NCI-H82 (cell line): ENCODE results near the gene DMAC1.

Source experiments
- DNase-seq: peaks from one replicate; lab custom pipeline; 2025; lab: John Stamatoyannopoulos, UW

Gene DMAC1, protein sequence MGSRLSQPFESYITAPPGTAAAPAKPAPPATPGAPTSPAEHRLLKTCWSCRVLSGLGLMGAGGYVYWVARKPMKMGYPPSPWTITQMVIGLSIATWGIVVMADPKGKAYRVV

DNA sequence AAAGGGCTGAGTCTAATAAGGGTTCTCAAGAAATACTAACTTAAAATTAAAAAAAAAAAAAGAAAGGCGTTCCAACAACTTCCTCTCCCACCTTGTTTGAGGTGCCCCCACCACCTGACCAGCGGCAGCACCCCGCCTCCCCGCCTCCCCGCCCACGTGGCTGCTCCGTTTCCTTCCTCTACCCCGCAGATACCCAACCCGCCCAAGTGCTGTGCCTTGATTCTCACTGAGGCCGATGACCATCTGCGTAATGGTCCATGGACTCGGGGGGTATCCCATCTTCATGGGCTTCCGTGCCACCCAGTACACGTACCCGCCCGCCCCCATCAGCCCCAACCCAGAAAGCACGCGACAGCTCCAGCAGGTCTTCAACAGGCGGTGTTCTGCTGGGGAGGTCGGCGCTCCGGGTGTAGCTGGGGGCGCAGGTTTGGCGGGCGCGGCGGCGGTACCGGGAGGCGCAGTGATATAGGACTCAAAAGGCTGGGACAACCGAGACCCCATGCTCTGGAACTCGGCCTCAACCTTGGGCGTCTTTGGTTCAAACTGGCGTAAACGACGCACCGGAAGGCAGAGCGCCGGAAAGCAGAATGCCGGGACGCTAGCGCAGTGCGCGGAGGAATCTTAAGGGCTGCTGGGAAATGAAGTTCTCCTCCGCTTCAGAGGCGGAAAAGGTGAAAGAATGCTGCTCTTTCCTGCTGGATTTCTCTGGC, at the start of gene DMAC1:
Gene DMAC1 (minus strand): TSS at position 545 of the 710 bp plus-strand sequence. CDS start 44 bp downstream, at position 501.
- peak; percentile 90 for DNase-seq

DNA sequence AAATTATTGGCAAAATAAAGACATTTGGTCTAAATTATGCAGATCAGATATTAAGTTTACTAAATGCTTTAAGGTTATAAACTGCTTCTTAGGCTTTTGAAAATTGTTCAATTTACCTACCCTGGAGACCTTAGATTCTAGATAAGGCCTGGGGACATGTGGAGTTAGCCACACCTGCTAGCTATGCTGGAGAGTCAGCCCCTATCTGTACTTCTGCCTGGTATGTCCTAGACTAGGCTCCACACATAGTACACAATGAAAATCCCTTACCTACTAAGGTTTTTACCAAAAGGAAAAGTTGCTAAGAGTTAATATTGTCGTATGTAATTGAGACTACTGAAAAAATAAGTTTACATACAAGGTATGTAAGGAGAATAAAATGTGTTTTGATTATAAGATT, 49.8 kb upstream of the DMAC1 start:
- peak; percentile 19 for DNase-seq

DNA sequence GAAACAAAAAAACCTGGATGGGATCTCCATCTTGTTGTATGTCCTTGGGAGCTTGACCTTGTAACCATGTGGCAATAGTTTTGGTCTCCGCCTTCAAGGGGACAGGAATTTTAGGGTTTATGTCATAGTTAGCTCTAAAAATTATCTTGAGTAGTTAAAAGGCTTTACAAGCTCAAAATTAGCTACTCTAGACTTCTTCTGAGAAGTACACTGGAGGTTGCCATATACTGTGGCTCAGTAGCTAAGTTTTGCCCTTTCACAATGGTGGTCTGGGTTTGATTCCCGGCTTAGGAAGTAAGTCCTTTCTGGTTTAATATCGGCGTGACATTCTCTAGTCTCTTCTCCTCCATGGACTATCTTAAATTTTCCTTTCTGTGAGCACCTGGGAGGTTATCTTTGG, 48.9 kb upstream of the DMAC1 start:
- no peak for DNase-seq

DNA sequence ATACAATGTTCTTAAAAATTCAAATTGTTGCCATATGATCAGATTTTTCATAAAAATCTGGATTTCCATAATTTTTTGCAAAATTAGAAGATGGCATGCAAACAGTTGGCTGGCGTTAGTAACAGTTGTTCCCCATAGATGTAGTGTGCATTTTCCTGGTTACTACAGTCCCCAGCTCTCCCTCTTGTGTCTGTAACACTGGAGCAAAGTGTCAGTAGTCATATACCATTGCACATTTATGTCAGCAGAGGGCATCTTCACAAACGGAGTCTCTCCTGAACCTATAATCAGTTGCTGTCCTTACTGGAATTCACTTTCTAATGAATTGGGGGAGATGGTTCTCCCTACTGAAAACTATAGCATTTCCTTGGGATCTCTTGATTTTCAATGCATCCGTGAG, 44.7 kb upstream of the DMAC1 start:
- DNase-seq = peak; percentile 57

DNA sequence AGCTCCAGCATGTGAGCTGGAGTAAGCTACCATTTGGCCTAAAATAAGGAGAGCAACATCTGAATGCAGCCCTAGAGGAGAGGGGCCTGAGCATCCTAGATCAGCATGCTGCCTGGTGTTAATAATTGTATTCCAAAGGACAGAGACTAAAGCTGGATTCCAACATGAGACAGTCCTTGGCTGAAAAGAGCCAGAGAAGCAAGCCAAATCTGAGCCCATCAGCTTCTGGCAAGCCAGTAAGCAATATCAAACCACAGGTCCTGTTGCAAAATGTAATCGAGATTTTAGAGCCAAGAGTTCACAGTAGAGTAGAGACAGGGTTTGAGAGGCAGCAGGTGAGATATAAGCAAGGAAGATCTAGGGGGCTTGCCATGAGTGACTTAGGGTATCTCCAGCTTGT, 42.3 kb upstream of the DMAC1 start:
- no peak for DNase-seq

DNA sequence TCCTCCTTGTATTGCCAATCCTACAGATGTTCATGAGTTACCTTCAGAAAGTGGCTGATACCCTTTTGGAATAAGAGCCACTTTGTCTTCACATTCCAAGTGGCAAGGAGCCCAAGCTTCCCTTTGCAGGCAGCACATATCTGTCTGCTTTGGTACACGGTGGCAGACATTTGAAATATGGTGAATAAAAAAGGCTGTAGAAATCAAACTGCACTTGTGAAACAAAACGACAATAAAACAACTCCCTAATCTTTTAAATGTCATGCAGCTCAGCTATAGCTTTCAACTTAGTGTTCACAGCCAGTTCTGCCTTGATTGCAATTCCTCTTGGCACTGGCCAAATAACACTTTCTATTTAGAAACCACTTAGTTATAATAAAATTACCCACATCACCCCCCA, 35.0 kb upstream of the DMAC1 start:
- no peak for DNase-seq

DNA sequence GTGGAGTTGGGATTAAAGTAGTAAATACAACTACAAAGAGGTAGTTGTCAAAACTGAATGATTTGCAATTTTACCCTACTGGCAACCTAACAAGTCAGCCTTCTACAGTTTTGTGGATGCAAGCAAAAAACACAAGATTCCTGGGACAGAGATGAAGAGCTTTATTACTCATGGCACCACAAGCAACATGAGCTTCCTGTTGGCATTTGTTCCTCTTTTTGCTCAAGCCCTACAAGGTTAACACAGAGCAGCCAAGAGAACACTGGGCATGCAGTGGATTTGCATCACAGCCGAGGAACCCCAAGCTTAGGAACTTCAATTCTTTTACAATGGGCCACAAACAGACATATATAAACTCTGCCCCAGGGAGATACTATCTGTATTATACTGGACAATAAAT, 28.8 kb upstream of the DMAC1 start:
- no peak for DNase-seq

DNA sequence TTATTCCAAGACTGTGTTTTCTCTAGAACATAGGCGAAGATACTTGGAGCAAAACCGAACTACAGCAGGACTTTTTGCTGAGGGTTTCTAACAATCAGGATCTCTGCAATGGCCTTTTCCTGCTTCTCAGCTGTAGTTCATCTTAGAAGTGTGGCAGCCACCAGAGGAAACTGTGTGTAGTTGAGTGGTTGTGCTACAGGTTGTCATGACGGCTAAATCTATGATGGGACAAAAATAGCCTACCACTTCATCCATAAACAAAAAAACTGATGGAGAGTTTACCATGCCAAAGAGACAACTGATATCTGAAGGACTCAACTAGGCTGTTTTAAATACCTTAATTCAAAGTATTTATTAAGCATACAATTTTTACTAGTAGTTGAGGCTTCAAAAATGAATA, 28.2 kb upstream of the DMAC1 start:
- DNase-seq = no peak

DNA sequence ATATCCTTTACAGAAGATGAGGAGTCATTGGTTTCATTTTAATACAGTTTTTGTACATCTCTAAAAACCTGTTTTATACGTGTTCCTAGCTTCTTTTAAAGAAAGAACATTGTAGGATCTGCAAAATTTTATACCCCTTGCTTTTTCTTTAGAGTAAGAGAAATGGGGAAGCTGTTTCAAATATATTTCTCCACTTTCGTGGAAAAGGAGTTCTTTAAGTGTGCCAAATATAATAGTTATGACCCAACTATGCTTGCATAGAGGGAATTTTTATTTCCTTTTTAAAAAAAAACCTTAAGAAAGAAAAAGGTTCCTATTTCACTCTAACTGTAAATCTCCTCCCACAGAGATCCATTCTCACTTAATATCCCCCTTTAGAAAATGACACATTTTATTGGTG, 27.5 kb upstream of the DMAC1 start:
- DNase-seq = no peak

DNA sequence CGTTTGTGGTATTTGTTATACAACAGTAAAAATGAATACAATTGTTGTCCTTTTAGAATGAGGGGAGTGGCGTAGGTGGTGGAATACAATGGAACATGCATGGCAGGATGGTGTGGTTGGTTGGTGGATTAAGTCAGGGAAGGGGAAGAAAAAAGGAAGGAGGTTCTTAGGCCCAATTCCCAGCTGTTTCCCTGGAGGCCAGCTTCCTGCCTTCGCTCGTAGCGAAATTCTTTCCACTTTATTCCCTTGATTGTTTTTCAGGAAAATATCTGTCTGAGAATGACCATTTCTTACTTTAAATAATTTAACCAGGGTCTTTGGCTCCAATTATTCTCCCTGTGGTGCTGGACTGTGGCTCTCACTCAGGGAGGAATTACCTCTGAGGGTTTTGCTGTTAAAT, 24.1 kb upstream of the DMAC1 start:
- DNase-seq = no peak

DNA sequence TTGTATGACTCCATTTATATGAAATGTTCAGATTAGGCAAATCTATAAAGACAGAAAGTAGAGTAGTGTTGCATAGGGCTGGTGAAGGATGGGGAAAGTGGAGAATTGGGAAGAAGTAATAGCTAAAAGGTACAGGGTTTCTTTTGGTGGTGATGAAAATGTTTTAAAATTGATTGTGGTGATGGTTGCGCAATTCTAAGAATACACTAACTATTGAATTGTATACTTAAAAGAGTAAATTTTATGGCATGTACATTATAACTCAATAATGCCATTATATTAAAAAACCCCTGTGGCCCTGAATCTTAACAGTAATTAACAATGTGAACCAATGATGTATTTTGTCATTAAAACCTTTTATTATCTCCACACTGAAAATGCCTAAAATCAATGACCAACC, 20.4 kb upstream of the DMAC1 start:
- DNase-seq = no peak

DNA sequence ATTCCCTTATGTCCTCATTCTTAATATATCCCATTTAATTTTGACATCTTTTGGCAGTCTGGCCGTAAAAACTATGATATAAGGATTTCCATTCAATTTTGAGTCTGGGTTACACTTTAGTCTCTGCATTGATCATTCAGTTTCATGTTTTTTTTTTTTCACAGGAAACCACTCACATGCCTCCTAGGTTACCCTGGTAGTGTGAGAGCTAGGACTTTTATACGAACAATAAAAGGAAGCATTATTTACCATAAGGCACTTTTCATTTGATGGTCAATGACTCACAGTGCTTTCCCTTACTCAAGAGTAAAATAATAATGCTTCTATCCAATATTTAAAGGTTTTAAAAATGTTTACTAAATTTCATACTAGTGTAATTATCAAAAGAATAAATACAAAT, 16.4 kb upstream of the DMAC1 start:
- DNase-seq = no peak

DNA sequence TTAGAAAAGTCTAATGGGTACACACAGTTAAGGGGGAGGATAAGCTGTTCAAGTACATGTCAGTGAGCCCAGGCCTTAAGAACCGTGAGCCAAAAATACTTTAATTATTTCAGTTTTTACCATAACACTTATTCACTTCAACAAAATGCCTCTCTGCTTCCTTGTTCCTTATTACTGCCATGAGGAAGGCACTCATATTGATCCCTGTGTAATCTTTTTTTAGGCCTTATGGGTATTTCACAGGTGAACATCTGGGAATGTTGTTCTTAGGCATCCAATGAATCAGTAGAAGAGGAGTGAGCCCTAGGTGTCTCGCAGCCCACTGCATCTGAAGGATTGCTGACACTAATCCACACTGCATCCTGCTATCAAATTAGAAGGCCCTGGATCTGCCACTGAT, 13.5 kb upstream of the DMAC1 start:
- peak; percentile 43 for DNase-seq

DNA sequence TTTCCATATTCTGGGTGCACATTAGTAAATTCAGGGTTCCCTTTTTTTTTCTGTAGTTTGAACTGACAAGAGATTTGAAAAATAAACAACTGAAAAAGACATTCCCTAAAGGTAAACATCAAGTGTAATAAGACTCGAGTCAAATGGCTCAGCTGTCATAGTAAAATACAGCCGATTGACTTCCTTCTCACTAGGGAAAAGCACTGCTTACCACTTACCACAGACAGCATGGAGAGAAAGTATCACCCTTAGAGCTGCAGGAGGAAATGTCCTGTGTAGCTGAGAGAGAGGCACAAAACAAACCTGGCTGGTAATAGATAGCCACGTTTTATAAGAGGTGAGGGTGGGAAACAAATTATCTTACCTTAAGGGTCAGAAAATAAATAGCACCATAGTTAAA, 12.1 kb upstream of the DMAC1 start:
- no peak for DNase-seq

DNA sequence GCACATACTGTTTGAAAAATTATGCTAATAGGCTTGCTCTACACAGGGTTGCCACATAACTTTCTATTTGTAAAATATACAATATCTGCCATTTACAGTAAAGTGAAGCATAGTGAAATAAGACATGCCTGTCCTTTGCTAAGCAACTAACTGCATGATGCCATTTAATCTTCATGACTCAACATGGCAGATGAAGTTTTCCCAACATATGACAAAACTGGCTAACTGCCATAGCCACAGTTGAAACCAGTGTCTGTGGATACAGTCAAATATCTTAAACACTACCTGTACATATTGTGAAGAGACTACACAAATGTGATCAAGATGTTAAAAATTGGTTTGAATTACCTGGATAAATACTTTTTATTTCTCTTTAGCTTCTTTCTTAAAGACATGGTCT, 3.1 kb upstream of the DMAC1 start:
- DNase-seq = no peak

DNA sequence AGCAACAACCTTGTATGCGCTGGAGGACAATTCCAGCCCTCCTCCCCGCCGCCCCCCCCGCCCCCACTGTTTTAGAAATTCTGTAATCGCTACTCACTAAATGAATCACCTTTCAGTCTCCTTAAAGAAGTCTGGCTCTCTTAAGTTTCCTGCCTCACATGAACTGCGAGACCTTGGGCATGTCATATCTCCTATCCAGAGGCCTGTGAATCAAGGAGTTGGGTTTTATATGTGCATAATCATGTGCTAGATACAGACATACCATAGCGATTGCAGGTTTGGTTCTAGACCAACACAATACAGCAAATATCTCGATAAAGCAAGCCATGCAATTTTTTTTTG, 337 bp upstream of the DMAC1 start:
- DNase-seq = no peak

DNA sequence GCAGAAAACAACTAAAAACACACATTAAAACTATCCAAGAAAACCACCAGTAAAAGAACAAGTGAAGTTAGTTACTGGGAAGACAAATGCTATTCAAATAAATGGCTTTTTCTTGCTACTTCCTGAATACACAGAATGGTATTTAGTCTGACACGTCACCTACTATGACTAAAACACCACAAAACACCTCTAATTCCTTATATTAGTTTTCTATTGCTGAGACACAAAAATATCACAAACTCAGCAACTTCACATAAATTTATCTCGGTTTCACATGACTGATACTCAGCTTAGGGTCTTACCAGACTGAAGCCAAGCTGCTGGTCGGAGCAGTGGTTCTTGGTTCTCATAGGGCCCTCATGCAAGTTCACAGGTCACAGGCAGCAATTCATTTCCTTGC, 5.4 kb downstream of the DMAC1 start:
- no peak for DNase-seq

DNA sequence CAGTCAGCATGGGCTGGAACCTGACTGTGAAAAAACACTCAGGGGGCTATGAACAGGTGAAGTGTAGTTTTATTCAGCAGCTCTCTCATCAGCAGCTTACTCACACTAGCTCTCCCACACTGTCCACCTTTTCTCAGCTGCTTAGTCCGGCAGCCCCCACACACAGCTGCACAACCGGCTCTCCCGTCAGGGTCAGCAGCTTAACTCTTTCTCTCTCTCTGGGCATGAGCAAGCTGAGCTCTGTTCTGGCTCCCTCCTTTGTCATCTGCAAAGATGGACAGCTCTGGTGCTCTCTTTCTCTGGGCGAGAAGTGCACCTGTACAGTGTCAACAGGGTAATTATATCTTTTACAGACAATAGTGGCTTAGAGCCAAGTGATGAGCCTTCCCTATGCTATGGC, 8.2 kb downstream of the DMAC1 start:
- no peak for DNase-seq

DNA sequence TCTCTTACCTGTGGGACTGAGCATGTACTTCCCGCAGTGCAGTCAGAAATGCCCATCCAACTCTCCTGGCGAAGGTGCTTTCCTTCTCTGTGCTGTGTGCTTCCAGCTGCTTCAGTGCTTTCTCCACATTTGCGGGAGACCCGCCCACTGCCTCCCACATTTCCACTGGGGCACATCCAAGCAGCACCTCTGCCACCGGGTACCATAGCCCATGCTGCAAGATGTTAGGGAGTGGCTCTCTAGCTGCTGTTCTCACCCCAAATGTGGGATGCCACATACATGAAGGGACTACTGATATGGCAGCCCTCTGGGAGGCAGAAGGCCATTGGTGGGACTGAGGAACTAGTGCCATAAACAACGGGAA, 8.8 kb downstream of the DMAC1 start:
- DNase-seq = no peak

DNA sequence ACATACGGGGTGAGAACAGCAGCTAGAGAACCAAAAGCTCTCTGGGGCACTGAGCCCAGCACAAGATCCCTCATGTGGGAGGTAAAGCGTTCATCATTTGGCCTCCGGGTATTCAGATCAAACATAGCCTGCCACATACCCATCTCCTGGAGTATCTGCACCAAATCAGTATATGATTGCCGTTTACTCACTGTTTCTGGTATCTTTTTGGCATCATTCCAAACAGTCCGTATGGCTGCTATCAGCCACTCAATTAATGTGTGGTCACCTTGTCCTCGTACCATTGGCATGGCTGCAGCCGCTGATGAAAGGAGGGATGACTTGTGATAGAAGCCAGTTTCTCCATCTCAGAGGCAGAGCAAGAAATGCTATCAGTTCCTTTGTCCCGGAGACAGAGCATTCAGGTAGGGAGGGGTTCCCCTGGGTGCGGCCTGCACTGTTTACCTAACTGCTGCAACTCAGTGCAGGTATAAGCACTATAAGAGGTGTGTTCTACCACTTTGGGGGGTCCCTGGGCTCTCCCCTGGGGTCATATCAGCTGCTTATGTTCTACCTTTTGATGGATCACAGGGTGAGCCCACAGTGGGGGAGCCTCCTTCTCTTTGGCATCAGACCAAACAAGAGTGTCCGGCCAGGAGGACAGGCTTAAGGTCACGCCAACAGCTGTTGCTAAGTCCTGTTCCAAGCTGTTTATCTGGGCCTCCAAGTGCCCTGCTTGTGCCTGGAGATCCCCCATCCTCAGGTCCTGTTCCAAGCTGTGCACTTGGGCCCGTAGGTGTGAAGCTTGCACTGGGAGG, 9.4 kb downstream of the DMAC1 start:
- DNase-seq = no peak

DNA sequence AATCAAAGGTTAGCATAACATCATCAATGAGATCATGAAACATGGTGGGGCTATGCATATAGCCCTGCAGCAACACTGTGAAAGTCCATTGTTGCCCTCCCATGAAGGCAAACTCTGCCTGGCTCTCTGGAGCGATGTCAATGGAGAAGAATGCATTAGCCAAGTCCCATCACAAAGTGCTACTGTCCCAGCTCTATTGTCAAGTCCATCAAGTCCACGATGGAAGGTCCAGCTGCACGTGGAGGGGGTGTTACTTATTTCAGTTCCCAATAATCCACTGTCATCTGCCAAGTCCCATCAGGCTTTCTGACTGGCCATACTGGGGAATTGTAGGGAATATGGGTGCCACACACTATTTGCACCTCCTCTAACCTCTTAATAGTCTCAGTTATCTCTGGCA, 10.8 kb downstream of the DMAC1 start:
- DNase-seq = no peak

DNA sequence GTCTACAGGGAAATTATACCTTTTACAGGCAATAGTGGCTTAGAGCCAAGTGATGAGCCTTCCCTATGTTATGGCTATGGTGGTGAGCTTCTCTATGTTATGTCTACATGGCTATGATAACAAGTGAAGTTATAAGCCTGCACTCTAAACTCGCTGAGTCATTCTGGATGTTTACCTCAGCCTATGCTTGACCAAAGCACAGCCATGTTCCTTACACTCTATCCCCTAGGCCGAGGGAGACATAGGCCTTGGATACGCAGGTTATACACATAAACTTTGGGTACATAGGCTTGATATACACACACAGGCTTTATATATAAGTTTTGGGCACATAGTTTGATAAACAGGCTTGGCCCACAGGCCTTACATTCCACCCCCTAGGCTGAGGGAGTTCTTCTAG, 13.8 kb downstream of the DMAC1 start:
- no peak for DNase-seq

DNA sequence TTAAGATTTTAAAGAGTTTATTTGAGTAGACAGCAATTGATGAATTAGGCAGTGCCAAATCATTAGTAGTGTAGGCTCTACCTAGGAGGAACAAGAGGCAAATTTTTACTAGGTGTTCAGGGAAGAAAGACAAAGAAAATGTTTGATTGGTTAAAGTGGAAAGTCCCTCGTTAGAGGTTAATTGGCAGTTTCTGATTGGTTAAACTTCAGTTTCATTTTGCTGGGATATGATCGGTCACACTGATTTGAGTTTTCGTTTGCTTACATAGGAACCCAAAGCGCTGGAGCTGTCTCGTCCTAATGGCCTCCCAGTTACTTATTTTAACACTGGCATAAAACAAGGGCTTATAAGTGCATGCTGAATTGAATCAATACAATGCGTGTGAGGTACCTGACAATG, 15.1 kb downstream of the DMAC1 start:
- DNase-seq = no peak

DNA sequence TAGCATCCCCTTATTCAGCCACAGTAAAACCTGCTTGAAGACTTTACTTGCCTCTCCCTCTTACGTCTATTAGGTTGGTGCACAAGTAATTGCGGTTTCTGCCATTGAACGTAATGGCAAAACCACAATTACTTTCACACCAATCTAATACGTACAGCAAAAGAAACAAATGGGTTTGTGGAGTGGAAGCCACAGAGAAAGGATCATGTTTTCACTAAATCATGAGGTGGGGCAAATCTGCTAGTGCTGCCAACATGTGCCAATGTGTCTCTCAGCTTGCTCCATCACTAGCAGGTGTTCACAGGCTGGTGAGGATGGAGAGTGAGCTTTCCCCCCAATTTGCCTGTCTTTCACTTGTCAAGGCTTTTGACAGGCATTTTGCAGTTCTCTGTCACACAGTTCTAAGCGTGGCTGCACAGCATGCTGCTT, 15.9 kb downstream of the DMAC1 start:
- DNase-seq = no peak
